Erythroblast (primary cell): ENCODE data around the gene LRG1.

ENCODE experiments used
- GATA1 ChIP-seq: IDR thresholded peaks from 2 replicates; pipeline ENCODE4 v1.6.1; 2011; ENCODE audit warnings: low read depth, mild to moderate bottlenecking, control low read depth, low read length, moderate library complexity
- POLR2A ChIP-seq: IDR thresholded peaks from 2 replicates; pipeline ENCODE4 v1.6.1; 2011; ENCODE audit warnings: mild to moderate bottlenecking, low read length

- TF ChIP-seq POLR2A = no peak
- TF ChIP-seq GATA1 = no peak
These were observed 41.3 kb upstream of the LRG1 start for GRCh38 chr19:4580961-4581665.
